SIG-M5 treated with dmso at 0.1 percent for 504 hours (cell line): Measurements from ENCODE around the gene IFIT1B.
"Not testable (repeated sequence)": the region's sequence is repeated elsewhere in the genome, so short reads cannot be mapped to it uniquely, and the experiment has no call there.

Source experiments
- DNase-seq: peaks from one replicate; lab custom pipeline; 2025; ENCODE audit not compliant: unreplicated experiment; lab: John Stamatoyannopoulos, UW

The IFIT1B gene

GRCh38 chr10:89411135-89411534, 33.3 kb downstream of the IFIT1B start:
- not testable (repeated sequence) for DNase-seq

GRCh38 chr10:89412276-89412675, 34.4 kb downstream of the IFIT1B start:
- not testable (repeated sequence) for DNase-seq

DNA sequence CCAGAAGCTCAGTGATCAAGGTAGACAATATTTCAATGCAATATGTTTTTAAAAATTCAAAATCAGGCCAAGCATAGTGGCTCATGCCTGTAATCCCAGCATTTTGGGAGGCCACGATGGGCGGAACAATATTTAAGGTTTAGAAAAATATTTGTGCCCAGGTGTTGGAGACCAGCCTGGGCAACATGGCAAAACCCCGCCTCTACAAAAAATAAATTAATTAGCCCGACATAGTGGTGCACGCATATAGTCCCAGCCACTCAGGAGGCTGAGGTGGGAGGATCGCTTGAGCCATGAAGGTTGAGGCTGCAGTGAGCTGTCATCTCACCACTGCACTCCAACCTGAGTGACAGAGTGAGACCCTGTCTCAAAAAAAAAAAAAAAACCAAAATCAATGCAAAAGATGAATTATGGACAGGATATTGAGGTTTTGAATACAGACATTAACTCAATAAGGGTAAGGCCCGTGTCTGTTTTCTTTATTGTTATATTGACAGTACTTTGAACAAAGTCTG, 35.6 kb downstream of the IFIT1B start:
- DNase-seq = no peak

DNA sequence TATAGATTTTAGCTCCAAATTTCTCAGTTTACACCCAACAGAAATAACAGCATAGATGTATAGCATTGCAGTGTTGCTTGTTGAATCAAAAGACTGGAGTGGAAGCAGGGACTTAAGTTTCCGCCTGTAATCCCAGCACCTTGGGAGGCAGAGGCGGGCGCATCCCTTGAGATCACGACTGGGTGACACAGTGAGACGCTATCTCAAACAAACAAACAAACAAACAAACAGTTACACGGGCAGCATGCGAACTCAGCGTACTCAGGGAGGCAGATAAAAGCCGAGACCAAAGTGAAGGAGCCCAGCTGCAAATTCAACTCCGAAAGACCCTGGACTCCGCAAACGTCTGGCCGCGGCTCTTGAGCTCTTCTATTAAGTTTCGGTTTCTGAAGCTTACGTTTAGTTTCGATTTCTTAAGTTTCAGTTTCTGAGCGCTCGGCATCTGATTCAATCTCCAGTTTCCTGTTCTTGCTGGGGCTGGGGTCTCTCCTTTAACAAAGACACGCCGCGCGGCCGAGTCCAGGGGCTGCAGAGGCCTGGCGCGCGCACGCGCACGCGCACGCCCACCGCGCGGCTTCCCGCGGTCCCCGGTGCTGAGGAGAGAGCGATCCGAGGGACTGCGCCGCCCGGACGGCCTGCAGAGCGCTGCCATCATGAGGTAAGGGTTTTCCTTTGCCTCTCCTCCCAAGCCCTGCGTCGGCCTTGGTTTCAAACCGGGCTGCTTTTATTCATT, 36.5 kb downstream of the IFIT1B start, which contains the start of gene IFIT5:
IFIT5 (plus strand) TSS at position 423 of the 733 bp plus-strand sequence; CDS start at position 654, 231 bp downstream.
- DNase-seq = peak; percentile 60

- DNase-seq = no peak
Observed at GRCh38 chr10:89414879-89415821, 37.3 kb downstream of the IFIT1B start.

DNA sequence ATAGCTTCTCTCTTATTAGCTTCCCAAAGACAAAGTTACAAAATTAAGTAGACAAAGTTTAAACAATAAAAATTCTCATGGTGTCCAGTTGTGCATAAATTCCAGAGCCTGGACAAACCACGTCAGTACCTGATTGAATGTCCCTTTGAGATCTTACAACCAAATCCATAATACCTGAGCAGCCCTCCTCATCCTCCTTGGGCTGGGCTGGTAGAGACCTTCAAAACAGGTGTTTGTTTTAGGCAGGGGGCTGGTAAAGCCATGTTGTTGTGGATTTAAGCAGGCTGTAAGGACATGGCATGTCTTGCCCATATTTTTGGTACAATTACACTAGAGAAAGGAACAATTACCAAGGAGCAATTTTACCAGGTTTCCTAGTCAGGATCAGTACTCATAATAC, 38.6 kb downstream of the IFIT1B start:
- no peak for DNase-seq

- no peak for DNase-seq
Observed at GRCh38 chr10:89419548-89419947, 41.7 kb downstream of the IFIT1B start.

DNA sequence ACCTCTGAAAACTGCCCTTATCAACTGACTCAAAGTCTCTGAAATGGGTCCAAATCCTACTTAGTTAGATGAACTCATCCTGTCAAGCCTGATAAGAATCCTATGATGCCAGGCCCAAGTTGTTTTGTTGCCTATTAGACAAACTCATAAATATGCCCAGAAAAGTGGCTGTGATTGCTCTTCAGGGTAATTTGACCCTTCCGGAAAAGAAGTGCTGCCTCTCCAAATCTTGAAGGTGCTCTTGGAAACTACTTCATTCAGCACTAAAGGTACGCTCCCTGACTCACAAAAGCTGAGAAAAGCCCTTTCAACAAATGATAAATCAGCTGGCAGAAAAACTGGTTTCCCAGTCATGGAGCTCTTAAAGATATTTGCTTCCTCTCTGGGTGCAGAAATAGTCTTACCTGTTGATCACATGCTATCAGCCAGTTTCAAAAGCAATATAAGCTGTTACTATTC, 43.2 kb downstream of the IFIT1B start:
- no peak for DNase-seq

DNA sequence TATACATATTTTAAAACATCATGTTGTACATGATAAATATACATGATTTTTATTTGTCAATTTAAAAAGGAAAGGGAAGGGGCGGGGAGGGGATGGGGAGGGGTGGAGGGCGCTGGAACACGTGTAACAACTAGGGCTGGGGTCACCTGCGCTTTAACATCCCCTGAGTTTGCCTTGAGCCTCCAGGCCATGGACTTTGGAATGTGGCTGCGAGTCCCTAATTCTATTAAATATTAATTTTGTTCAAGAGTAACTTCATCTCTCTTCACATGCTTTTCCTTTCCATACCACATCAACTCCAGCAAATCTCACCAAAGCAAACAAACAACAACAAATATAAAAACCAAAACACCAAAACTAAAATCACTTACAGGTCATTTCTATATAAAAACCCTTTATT, 47.1 kb downstream of the IFIT1B start:
- no peak for DNase-seq

DNA sequence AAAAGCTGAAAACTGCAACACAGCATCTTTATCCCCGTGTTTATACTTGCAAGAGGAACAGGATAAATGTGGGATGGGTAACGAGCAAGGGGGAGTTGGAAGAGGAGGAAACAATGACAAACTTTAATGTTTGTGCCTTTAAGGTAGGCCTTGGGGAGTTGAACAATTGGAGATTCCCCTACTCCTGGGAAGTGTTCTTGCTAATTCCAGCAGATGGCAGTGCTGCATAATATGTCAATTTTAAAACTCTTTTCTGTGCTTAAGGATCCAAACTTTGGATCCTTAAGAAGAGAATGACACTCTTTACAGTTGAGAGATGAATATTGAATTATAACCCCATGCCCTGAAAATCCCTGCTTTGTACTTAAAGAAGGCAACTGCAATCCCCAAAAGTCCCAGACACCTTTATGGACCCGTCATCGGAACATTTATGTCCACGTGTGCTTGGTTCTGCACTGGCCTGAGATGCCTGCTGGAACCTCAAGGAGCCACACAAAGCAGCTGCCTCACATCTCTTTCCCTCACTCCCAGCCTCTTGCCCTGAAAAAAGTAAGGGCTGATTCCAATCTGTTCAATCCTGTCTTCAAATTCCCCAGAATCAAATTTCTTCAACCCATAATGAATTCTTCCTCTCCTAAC, 48.5 kb downstream of the IFIT1B start:
- peak; percentile 30 for DNase-seq

DNA sequence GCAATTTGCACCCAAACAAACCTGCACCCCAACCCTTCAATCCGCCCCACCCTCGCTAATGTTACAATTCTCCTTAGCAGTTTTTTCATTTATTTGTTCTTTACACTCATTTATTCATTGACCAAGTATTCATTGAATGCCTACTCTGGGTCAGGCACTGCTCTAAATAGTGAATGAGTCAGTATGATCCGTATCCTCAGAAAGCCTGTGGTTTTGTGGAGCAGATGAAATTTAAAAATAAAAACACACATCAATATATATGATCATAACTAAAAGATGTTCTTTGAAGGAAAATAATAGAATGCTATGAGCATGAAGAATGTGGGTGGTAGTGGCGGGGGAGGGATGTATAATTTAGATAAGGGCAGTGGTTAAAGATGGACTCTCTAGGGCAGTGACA, 49.8 kb downstream of the IFIT1B start:
- DNase-seq = no peak

GRCh38 chr10:89428877-89429276, 51.0 kb downstream of the IFIT1B start:
- no peak for DNase-seq

- no peak for DNase-seq
Observed at GRCh38 chr10:89431977-89432376, 54.1 kb downstream of the IFIT1B start.
